M059J (cell line): ENCODE measurements around the gene RNGTT. TPM values are rescaled to one million over a fixed set of nuclear protein-coding genes. Genes with fewer than 3 reads are reported as not detected.
A peak's percentile ranks its signal among the peaks of the same experiment; 100 is the strongest.

ENCODE experiments used
- DNase-seq: peaks from one replicate; pipeline ENCODE4 v3.0.0-alpha.2; 2012; ENCODE audit warnings: low read depth
- total RNA-seq: library from RNA; depleted of rRNA; stranded (reverse); fragments of >200 nt; shearing (Covaris generic); gene quantifications from 2 replicates; pipeline ENCODE4 v1.2.3, GENCODE V29; 2014

RNGTT gene
- total RNA-seq, 1 experiment from 2014 or later, result 21.7 TPM

- no peak for DNase-seq
Measured at GRCh38 chr6:88662653-88663174, 300.7 kb downstream of the RNGTT start.

- no peak for DNase-seq
Measured at GRCh38 chr6:88662163-88662580, 301.2 kb downstream of the RNGTT start.

GRCh38 chr6:88661136-88661535 lies 302.3 kb downstream of the RNGTT start:
- DNase-seq, result no peak

- no peak for DNase-seq
Measured at GRCh38 chr6:88655586-88655985, 307.8 kb downstream of the RNGTT start.

GRCh38 chr6:88653936-88654335 lies 309.5 kb downstream of the RNGTT start:
- no peak for DNase-seq

- no peak for DNase-seq
Measured at GRCh38 chr6:88651400-88651799, 312.0 kb downstream of the RNGTT start.

GRCh38 chr6:88650979-88651378 lies 312.4 kb downstream of the RNGTT start:
- no peak for DNase-seq

GRCh38 chr6:88650029-88650619 lies 313.3 kb downstream of the RNGTT start:
- DNase-seq, result peak; percentile 9

GRCh38 chr6:88641178-88641903 lies 322.1 kb downstream of the RNGTT start:
- DNase-seq, result no peak

GRCh38 chr6:88637761-88638545 lies 325.5 kb downstream of the RNGTT start:
- DNase-seq, result no peak

GRCh38 chr6:88636871-88637270 lies 326.5 kb downstream of the RNGTT start:
- DNase-seq, result no peak

- DNase-seq, result no peak
Measured at GRCh38 chr6:88633782-88634181, 329.6 kb downstream of the RNGTT start.

GRCh38 chr6:88631830-88632229 lies 331.6 kb downstream of the RNGTT start:
- no peak for DNase-seq

GRCh38 chr6:88629838-88630494 lies 333.5 kb downstream of the RNGTT start:
- no peak for DNase-seq

GRCh38 chr6:88626460-88626859 lies 337.0 kb downstream of the RNGTT start:
- no peak for DNase-seq

GRCh38 chr6:88623531-88623930 lies 339.9 kb downstream of the RNGTT start:
- DNase-seq, result no peak

- DNase-seq, result no peak
Measured at GRCh38 chr6:88619951-88620350, 343.5 kb downstream of the RNGTT start.

GRCh38 chr6:88616380-88616779 lies 347.0 kb downstream of the RNGTT start:
- DNase-seq, result no peak

GRCh38 chr6:88614316-88614877 lies 349.0 kb downstream of the RNGTT start:
- no peak for DNase-seq

GRCh38 chr6:88612631-88613030 lies 350.8 kb downstream of the RNGTT start:
- DNase-seq, result no peak

- DNase-seq, result no peak
Measured at GRCh38 chr6:88611721-88612120, 351.7 kb downstream of the RNGTT start.

- no peak for DNase-seq
Measured at GRCh38 chr6:88609983-88610382, 353.4 kb downstream of the RNGTT start.
